Ishikawa (cell line): Measurements from ENCODE around the gene KCNK10.

Experiments used
- CEBPB ChIP-seq: IDR thresholded peaks from 2 replicates; pipeline ENCODE4 v1.6.1; 2012
- CREB1 ChIP-seq: IDR thresholded peaks from 2 replicates; pipeline ENCODE4 v1.6.1; 2012; ENCODE audit warnings: low read depth
- EGR1 ChIP-seq: IDR thresholded peaks from 2 replicates; pipeline ENCODE4 v1.6.1; 2012
- EP300 ChIP-seq: IDR thresholded peaks from 2 replicates; pipeline ENCODE4 v1.6.1; 2012; ENCODE audit warnings: borderline replicate concordance
- FOXM1 ChIP-seq: IDR thresholded peaks from 2 replicates; pipeline ENCODE4 v1.6.1; 2012; ENCODE audit warnings: low read depth, borderline replicate concordance
- NFIC ChIP-seq: IDR thresholded peaks from 2 replicates; pipeline ENCODE4 v1.6.1; 2012
- RAD21 ChIP-seq: IDR thresholded peaks from 2 replicates; pipeline ENCODE4 v1.6.1; 2012; ENCODE audit warnings: low read depth
- TAF1 ChIP-seq: IDR thresholded peaks from 2 replicates; pipeline ENCODE4 v1.6.1; 2012; ENCODE audit warnings: low read depth, mild to moderate bottlenecking
- TCF12 ChIP-seq: IDR thresholded peaks from 2 replicates; pipeline ENCODE4 v1.6.1; 2012; ENCODE audit warnings: low read depth
- TEAD4 ChIP-seq: IDR thresholded peaks from 2 replicates; pipeline ENCODE4 v1.6.1; 2012
- YY1 ChIP-seq: IDR thresholded peaks from 2 replicates; pipeline ENCODE4 v1.6.1; 2012; ENCODE audit warnings: low read depth
- ZBTB7A ChIP-seq: IDR thresholded peaks from 2 replicates; pipeline ENCODE4 v1.6.1; 2012; ENCODE audit warnings: low read depth
- TF ChIP-seq, protein P1 (sequence below): IDR thresholded peaks from 2 replicates; pipeline ENCODE4 v1.6.1; 2012; ENCODE audit warnings: low read depth, mild to moderate bottlenecking
- TF ChIP-seq, protein P2 (sequence below): IDR thresholded peaks from 2 replicates; pipeline ENCODE4 v1.6.1; 2012
- TF ChIP-seq, protein P3 (sequence below): IDR thresholded peaks from 2 replicates; pipeline ENCODE4 v1.6.1; 2012

KCNK10 gene

DNA sequence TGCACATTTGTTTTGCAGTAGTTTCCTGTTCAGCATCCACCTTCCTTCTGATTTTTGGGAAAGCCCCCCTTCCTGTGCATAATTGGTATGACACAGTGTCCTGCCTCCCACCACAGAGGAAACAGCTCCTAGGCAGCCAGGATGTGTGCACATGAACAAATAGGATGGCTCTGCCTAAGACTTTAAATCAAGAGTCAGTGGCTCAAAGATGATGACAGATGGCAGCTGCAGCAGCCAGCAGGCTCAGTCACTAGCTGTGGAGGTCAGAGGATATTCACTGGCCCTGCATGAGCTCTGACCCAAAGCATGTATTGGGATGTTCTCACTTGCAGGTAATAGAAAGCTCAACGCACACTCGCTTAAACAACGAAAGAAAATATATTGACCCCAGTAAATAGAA lies 90.3 kb downstream of the KCNK10 start:
- TF ChIP-seq, protein P1, sequence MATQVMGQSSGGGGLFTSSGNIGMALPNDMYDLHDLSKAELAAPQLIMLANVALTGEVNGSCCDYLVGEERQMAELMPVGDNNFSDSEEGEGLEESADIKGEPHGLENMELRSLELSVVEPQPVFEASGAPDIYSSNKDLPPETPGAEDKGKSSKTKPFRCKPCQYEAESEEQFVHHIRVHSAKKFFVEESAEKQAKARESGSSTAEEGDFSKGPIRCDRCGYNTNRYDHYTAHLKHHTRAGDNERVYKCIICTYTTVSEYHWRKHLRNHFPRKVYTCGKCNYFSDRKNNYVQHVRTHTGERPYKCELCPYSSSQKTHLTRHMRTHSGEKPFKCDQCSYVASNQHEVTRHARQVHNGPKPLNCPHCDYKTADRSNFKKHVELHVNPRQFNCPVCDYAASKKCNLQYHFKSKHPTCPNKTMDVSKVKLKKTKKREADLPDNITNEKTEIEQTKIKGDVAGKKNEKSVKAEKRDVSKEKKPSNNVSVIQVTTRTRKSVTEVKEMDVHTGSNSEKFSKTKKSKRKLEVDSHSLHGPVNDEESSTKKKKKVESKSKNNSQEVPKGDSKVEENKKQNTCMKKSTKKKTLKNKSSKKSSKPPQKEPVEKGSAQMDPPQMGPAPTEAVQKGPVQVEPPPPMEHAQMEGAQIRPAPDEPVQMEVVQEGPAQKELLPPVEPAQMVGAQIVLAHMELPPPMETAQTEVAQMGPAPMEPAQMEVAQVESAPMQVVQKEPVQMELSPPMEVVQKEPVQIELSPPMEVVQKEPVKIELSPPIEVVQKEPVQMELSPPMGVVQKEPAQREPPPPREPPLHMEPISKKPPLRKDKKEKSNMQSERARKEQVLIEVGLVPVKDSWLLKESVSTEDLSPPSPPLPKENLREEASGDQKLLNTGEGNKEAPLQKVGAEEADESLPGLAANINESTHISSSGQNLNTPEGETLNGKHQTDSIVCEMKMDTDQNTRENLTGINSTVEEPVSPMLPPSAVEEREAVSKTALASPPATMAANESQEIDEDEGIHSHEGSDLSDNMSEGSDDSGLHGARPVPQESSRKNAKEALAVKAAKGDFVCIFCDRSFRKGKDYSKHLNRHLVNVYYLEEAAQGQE, result no peak
- TF ChIP-seq TAF1 (no peak), EGR1 (no peak), ZBTB7A (no peak), TCF12 (no peak), TEAD4 (no peak), FOXM1 (no peak), NFIC (no peak), EP300 (no peak), CEBPB (no peak), RAD21 (no peak), CREB1 (no peak), YY1 (no peak)
- TF ChIP-seq, protein P2, sequence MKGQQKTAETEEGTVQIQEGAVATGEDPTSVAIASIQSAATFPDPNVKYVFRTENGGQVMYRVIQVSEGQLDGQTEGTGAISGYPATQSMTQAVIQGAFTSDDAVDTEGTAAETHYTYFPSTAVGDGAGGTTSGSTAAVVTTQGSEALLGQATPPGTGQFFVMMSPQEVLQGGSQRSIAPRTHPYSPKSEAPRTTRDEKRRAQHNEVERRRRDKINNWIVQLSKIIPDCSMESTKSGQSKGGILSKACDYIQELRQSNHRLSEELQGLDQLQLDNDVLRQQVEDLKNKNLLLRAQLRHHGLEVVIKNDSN, result no peak
- TF ChIP-seq, protein P3, sequence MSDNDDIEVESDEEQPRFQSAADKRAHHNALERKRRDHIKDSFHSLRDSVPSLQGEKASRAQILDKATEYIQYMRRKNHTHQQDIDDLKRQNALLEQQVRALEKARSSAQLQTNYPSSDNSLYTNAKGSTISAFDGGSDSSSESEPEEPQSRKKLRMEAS, result no peak

DNA sequence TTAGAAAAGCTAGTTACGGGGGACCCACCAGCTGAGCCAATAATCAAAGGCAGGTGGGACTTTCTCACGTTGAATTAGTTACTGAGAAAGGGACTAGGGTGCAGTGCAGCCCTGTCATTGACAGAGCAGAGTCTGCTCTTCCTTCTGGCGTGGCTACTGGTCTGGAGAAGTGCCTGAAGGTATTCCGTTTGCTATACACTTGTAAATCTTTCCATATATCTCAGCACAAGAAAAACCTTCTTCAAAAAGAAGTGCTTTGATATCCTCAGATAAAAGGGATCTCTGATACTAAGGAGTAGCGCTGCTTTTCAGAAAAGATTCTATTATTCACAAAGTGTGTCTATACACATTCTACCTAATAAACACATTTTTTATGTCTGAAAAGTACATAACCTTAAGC lies 91.5 kb downstream of the KCNK10 start:
- TF ChIP-seq TAF1 (no peak), FOXM1 (no peak), YY1 (no peak), TCF12 (no peak)
- TF ChIP-seq, protein P3, result no peak

DNA sequence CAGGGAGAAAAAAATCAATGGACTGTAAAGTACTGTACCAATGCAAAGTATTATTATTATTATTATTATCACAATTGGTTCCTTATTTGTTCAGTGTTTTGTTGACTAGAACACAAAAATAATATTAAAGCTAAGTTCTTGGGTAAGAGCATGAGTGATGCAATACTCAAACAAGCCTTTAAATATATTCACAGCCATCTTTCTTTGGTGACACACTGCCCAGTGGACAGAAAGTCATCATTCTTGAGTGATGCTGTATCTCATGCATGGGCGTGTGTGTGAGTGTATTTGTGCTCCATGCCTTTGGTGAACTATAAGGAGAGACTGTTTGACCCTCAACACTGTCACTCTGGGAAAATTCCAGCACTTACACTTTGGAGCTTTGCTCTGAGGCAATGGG lies 93.6 kb downstream of the KCNK10 start:
- no peak for TF ChIP-seq FOXM1
- no peak for TF ChIP-seq YY1
- TF ChIP-seq EP300, result no peak
- TF ChIP-seq TAF1, result no peak
- TF ChIP-seq CEBPB, result no peak
- TF ChIP-seq, protein P1, result no peak
- TF ChIP-seq CREB1, result no peak
- TF ChIP-seq, protein P2, result no peak
- TF ChIP-seq ZBTB7A, result no peak
- TF ChIP-seq TCF12, result no peak
- no peak for TF ChIP-seq NFIC
- TF ChIP-seq, protein P3, result no peak
- TF ChIP-seq EGR1, result no peak
- no peak for TF ChIP-seq TEAD4
- TF ChIP-seq RAD21, result no peak

DNA sequence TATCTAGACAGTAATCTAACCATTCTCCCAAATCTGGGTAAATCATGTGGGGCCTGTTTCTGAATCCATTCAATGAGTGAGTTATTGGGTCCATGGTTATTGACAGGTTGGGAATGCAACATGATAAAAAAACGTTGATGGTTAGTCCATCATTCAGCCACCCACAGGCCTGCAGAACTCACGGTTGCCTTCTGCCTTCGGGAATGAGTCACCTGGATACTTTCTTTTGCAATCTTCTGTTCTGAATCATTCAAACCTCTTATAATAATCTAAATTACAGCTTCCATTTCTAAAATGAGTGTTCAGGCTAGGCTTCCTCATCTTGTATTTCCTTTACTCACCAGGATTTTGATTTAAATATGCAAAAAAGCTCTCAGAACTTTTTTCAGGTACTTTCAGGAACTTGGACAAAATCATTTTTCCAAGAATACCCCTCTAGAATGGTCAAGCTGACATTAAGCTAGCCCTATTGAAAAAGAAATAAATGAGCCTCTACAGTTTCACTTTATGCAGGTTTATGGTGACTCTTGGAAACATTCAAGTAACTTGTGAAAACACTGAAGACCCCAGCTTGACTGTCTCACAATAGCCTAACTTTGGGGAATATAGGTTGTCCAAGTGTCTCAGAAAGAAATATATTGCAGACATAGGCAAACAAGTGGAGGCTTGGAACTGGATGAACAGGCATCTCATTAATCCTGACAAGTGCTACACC lies 94.4 kb downstream of the KCNK10 start:
- no peak for TF ChIP-seq EP300
- no peak for TF ChIP-seq ZBTB7A
- no peak for TF ChIP-seq FOXM1
- no peak for TF ChIP-seq CEBPB
- no peak for TF ChIP-seq CREB1
- TF ChIP-seq NFIC, result no peak
- TF ChIP-seq TCF12, result no peak
- no peak for TF ChIP-seq TAF1
- no peak for TF ChIP-seq TEAD4
- no peak for TF ChIP-seq YY1
- no peak for TF ChIP-seq RAD21
- no peak for TF ChIP-seq EGR1
- TF ChIP-seq, protein P2, result no peak
- TF ChIP-seq, protein P1, result no peak
- TF ChIP-seq, protein P3, result no peak
